SK-N-SH (cell line): Measurements from ENCODE around the gene PSMD8.

ENCODE experiments used
- EZH2phosphoT487 ChIP-seq: fragments of 200-600 bp; sonication (generic); IDR thresholded peaks from 2 replicates; pipeline ENCODE4 v1.6.1; 2017; ENCODE audit warnings: low read depth, mixed run types, mild to moderate bottlenecking, antibody characterized with exemption, moderate library complexity, borderline replicate concordance
- RFX5 ChIP-seq: IDR thresholded peaks from 2 replicates; pipeline ENCODE4 v1.6.1; 2012; ENCODE audit warnings: mild to moderate bottlenecking, improper control_type of control experiment, low read length
- SIN3A ChIP-seq: IDR thresholded peaks from 2 replicates; pipeline ENCODE4 v1.6.1; 2012; ENCODE audit warnings: low read depth, mild to moderate bottlenecking, low read length, moderate library complexity, borderline replicate concordance
- TF ChIP-seq, protein P1 (sequence below): fragments of 150-350 bp; IDR thresholded peaks from 2 replicates; pipeline ENCODE4 v1.6.1; 2017; ENCODE audit warnings: antibody characterized with exemption, low read length, low read depth, borderline replicate concordance
- TF ChIP-seq, protein P2 (sequence below): fragments of 200-600 bp; sonication (generic); IDR thresholded peaks from 2 replicates; pipeline ENCODE4 v1.6.1; 2017; ENCODE audit warnings: antibody characterized with exemption, mild to moderate bottlenecking, moderate library complexity
- TF ChIP-seq, protein P3 (sequence below): IDR thresholded peaks from 2 replicates; pipeline ENCODE4 v1.6.1; 2012; ENCODE audit warnings: mild to moderate bottlenecking, low read depth, low read length, moderate library complexity

DNA sequence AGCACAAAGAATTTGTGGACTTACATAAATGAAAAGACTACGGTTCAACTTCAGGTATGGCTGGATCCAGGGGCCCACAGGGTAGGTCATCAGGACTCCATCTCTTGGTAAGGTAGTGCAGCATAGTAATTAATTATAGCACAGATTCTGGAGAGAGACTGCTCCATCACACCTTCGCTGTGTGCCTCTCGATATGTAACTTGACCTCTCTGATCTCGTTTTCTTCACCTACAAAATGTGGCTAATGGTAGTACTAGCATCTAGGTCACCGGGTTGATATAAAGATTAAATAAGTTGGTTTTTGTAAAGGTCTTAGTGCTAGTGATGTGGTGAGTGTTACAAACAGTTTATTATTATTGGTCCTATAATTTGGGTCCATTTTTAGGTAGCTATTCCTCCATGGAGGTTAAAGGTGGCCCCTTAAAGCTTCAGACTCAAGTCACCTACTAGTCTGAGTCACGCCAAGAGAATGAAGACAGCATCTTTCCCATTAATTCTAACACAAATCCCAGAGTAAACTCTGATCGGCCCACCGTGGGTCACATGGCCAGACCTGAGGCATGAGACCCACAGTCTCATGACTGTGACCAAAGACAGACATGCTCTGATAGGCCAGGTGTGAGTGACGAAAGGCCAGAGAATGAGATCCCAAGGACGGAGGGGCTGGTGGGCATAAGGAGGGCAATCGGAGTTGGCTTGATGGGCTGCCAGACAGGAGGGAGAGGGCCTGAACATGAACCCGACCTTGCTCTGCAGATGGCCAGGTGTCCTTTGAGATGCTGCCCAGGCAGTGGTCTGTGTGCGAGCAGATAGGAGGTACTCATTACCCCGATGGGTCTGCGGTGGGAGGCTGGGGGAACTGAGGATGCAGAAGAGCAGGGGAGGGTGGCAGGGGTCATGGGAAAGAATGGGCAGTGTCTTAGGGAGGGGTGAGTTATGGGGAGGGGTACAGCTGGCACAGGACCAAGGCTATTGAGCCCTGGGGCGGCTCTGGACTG, 18.3 kb upstream of the PSMD8 start:
- TF ChIP-seq RFX5: no peak
- TF ChIP-seq, protein P1, sequence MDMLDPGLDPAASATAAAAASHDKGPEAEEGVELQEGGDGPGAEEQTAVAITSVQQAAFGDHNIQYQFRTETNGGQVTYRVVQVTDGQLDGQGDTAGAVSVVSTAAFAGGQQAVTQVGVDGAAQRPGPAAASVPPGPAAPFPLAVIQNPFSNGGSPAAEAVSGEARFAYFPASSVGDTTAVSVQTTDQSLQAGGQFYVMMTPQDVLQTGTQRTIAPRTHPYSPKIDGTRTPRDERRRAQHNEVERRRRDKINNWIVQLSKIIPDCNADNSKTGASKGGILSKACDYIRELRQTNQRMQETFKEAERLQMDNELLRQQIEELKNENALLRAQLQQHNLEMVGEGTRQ: no peak
- TF ChIP-seq EZH2phosphoT487: no peak
- no peak for TF ChIP-seq SIN3A
- TF ChIP-seq, protein P2, sequence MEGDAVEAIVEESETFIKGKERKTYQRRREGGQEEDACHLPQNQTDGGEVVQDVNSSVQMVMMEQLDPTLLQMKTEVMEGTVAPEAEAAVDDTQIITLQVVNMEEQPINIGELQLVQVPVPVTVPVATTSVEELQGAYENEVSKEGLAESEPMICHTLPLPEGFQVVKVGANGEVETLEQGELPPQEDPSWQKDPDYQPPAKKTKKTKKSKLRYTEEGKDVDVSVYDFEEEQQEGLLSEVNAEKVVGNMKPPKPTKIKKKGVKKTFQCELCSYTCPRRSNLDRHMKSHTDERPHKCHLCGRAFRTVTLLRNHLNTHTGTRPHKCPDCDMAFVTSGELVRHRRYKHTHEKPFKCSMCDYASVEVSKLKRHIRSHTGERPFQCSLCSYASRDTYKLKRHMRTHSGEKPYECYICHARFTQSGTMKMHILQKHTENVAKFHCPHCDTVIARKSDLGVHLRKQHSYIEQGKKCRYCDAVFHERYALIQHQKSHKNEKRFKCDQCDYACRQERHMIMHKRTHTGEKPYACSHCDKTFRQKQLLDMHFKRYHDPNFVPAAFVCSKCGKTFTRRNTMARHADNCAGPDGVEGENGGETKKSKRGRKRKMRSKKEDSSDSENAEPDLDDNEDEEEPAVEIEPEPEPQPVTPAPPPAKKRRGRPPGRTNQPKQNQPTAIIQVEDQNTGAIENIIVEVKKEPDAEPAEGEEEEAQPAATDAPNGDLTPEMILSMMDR: no peak
- TF ChIP-seq, protein P3, sequence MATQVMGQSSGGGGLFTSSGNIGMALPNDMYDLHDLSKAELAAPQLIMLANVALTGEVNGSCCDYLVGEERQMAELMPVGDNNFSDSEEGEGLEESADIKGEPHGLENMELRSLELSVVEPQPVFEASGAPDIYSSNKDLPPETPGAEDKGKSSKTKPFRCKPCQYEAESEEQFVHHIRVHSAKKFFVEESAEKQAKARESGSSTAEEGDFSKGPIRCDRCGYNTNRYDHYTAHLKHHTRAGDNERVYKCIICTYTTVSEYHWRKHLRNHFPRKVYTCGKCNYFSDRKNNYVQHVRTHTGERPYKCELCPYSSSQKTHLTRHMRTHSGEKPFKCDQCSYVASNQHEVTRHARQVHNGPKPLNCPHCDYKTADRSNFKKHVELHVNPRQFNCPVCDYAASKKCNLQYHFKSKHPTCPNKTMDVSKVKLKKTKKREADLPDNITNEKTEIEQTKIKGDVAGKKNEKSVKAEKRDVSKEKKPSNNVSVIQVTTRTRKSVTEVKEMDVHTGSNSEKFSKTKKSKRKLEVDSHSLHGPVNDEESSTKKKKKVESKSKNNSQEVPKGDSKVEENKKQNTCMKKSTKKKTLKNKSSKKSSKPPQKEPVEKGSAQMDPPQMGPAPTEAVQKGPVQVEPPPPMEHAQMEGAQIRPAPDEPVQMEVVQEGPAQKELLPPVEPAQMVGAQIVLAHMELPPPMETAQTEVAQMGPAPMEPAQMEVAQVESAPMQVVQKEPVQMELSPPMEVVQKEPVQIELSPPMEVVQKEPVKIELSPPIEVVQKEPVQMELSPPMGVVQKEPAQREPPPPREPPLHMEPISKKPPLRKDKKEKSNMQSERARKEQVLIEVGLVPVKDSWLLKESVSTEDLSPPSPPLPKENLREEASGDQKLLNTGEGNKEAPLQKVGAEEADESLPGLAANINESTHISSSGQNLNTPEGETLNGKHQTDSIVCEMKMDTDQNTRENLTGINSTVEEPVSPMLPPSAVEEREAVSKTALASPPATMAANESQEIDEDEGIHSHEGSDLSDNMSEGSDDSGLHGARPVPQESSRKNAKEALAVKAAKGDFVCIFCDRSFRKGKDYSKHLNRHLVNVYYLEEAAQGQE: no peak
